Measurements from ENCODE around the gene NFIL3. TPM values are rescaled to one million over a fixed set of nuclear protein-coding genes. Genes with fewer than 3 reads are reported as not detected.
"Not testable (repeated sequence)": the region's sequence is repeated elsewhere in the genome, so short reads cannot be mapped to it uniquely, and the experiment has no call there.

The NFIL3 gene
- total RNA-seq, 1 donor from 2014 or later: 9.6 TPM

- no peak for DNase-seq (ENCODE audit: low spot score)
- Mint-ChIP-seq H3K27ac (ENCODE audit: unreplicated experiment) (no peak overlapping the region), H3K36me3 (ENCODE audit: low read depth, unreplicated experiment) (no peaks in the 10 kb centered on the region), H3K9me3 (ENCODE audit: unreplicated experiment) (no peaks in the 10 kb centered on the region), H3K27me3 (ENCODE audit: unreplicated experiment) (no peaks in the 10 kb centered on the region), H3K4me1 (ENCODE audit: unreplicated experiment) (no peaks in the 10 kb centered on the region), H3K4me3 (ENCODE audit: unreplicated experiment) (no peak overlapping the region)
- TF ChIP-seq CTCF (IDR thresholded peaks at IDR 0.05; ENCODE audit: unreplicated experiment): no peak
These were observed 32.2 kb downstream of the NFIL3 start for GRCh38 chr9:91391412-91391811.

- not testable (repeated sequence) for H3K4me1 Mint-ChIP-seq (ENCODE audit: unreplicated experiment); H3K4me3 Mint-ChIP-seq (ENCODE audit: unreplicated experiment); H3K9me3 Mint-ChIP-seq (ENCODE audit: unreplicated experiment); H3K27me3 Mint-ChIP-seq (ENCODE audit: unreplicated experiment); H3K27ac Mint-ChIP-seq (ENCODE audit: unreplicated experiment); DNase-seq (ENCODE audit: low spot score); H3K36me3 Mint-ChIP-seq (ENCODE audit: low read depth, unreplicated experiment)
These were observed 33.9 kb downstream of the NFIL3 start for GRCh38 chr9:91389686-91390085.

- no peak for DNase-seq (ENCODE audit: low spot score)
- Mint-ChIP-seq H3K9me3 (ENCODE audit: unreplicated experiment) (no peaks in the 10 kb centered on the region), H3K4me1 (ENCODE audit: unreplicated experiment) (no peaks in the 10 kb centered on the region), H3K36me3 (ENCODE audit: low read depth, unreplicated experiment) (no peaks in the 10 kb centered on the region), H3K4me3 (ENCODE audit: unreplicated experiment) (no peak overlapping the region), H3K27me3 (ENCODE audit: unreplicated experiment) (no peaks in the 10 kb centered on the region), H3K27ac (ENCODE audit: unreplicated experiment) (no peak overlapping the region)
- no peak for TF ChIP-seq CTCF (IDR thresholded peaks at IDR 0.05; ENCODE audit: unreplicated experiment)
These were observed 36.9 kb downstream of the NFIL3 start for GRCh38 chr9:91386765-91387164.

- DNase-seq (ENCODE audit: low spot score): no peak
- no peaks in the 10 kb centered on the region for H3K36me3 Mint-ChIP-seq (ENCODE audit: low read depth, unreplicated experiment)
These were observed 38.7 kb downstream of the NFIL3 start for GRCh38 chr9:91384954-91385353.

GRCh38 chr9:91383577-91383976 is 40.1 kb downstream of the NFIL3 start:
- H3K27ac Mint-ChIP-seq (ENCODE audit: unreplicated experiment): no peak overlapping the region
- no peaks in the 10 kb centered on the region for H3K9me3 Mint-ChIP-seq (ENCODE audit: unreplicated experiment)
- DNase-seq (ENCODE audit: low spot score): no peak
- no peaks in the 10 kb centered on the region for H3K36me3 Mint-ChIP-seq (ENCODE audit: low read depth, unreplicated experiment)
- H3K27me3 Mint-ChIP-seq (ENCODE audit: unreplicated experiment): no peaks in the 10 kb centered on the region
- no peak overlapping the region for H3K4me3 Mint-ChIP-seq (ENCODE audit: unreplicated experiment)
- no peaks in the 10 kb centered on the region for H3K4me1 Mint-ChIP-seq (ENCODE audit: unreplicated experiment)
- TF ChIP-seq CTCF (IDR thresholded peaks at IDR 0.05; ENCODE audit: unreplicated experiment): no peak

More at GRCh38 chr9:91384954-91385353, 38.7 kb downstream of the NFIL3 start:
- no peak overlapping the region for H3K4me3 Mint-ChIP-seq (ENCODE audit: unreplicated experiment)
- H3K4me1 Mint-ChIP-seq (ENCODE audit: unreplicated experiment): no peaks in the 10 kb centered on the region
- TF ChIP-seq CTCF (IDR thresholded peaks at IDR 0.05; ENCODE audit: unreplicated experiment): no peak
- H3K27me3 Mint-ChIP-seq (ENCODE audit: unreplicated experiment): no peaks in the 10 kb centered on the region
- H3K9me3 Mint-ChIP-seq (ENCODE audit: unreplicated experiment): no peaks in the 10 kb centered on the region
- H3K27ac Mint-ChIP-seq (ENCODE audit: unreplicated experiment): no peak overlapping the region

GRCh38 chr9:91382298-91382697 is 41.3 kb downstream of the NFIL3 start:
- no peaks in the 10 kb centered on the region for H3K9me3 Mint-ChIP-seq (ENCODE audit: unreplicated experiment)
- DNase-seq (ENCODE audit: low spot score): no peak
- H3K4me1 Mint-ChIP-seq (ENCODE audit: unreplicated experiment): no peaks in the 10 kb centered on the region
- TF ChIP-seq CTCF (IDR thresholded peaks at IDR 0.05; ENCODE audit: unreplicated experiment): no peak
- H3K4me3 Mint-ChIP-seq (ENCODE audit: unreplicated experiment): no peak overlapping the region
- H3K27ac Mint-ChIP-seq (ENCODE audit: unreplicated experiment): no peak overlapping the region
- H3K27me3 Mint-ChIP-seq (ENCODE audit: unreplicated experiment): no peaks in the 10 kb centered on the region
- H3K36me3 Mint-ChIP-seq (ENCODE audit: low read depth, unreplicated experiment): no peaks in the 10 kb centered on the region

Data from endothelial cell (in vitro differentiated cells).